ENCODE measurements around the gene PTMS.
"Not testable (repeated sequence)": the region's sequence is repeated elsewhere in the genome, so short reads cannot be mapped to it uniquely, and the experiment has no call there.

Gene PTMS

GRCh38 chr12:6735448-6736191 lies 30.5 kb upstream of the PTMS start:
- WGBS: 56% methylated on average over 8 of the region's 8 CpGs

GRCh38 chr12:6736754-6737153 lies 29.4 kb upstream of the PTMS start:
- no peak overlapping the region for H3K27ac ChIP-seq (ENCODE audit: low read depth, low read length)
- peaks cover 4% of the 10 kb centered on the region; the same call in 1 of the 2 replicates for H3K4me1 ChIP-seq (ENCODE audit: insufficient read depth, low read length)
- WGBS: 96% methylated on average over 4 of the region's 5 CpGs
- H3K36me3 ChIP-seq (ENCODE audit: insufficient read depth, low read length): 0 out of 2 replicates have a peak, but pooled peaks cover 3% of the 10 kb centered on the region
- no peaks in the 10 kb centered on the region for H3K9me3 ChIP-seq (ENCODE audit: insufficient read depth, low read depth, low read length)
- H3K4me3 ChIP-seq (ENCODE audit: low read length): no peak overlapping the region
- no peak overlapping the region for H3K9ac ChIP-seq (ENCODE audit: low read depth, low read length)
- H3K27me3 ChIP-seq (ENCODE audit: insufficient read depth, low read length): no peaks in the 10 kb centered on the region

More at GRCh38 chr12:6735448-6736191, 30.5 kb upstream of the PTMS start:
- H3K4me1 ChIP-seq (ENCODE audit: insufficient read depth, low read length): peaks cover 4% of the 10 kb centered on the region; the same call in 1 of the 2 replicates
- no peaks in the 10 kb centered on the region for H3K27me3 ChIP-seq (ENCODE audit: insufficient read depth, low read length)
- H3K9ac ChIP-seq (ENCODE audit: low read depth, low read length): no peak overlapping the region
- H3K36me3 ChIP-seq (ENCODE audit: insufficient read depth, low read length): peaks cover 12% of the 10 kb centered on the region
- H3K9me3 ChIP-seq (ENCODE audit: insufficient read depth, low read depth, low read length): no peaks in the 10 kb centered on the region
- H3K27ac ChIP-seq (ENCODE audit: low read depth, low read length): peak overlapping the region; percentile 40; the same call in 1 of the 2 replicates
- H3K4me3 ChIP-seq (ENCODE audit: low read length): no peak overlapping the region

GRCh38 chr12:6742080-6742479 lies 24.1 kb upstream of the PTMS start:
- H3K27me3 ChIP-seq (ENCODE audit: insufficient read depth, low read length); H3K9me3 ChIP-seq (ENCODE audit: insufficient read depth, low read depth, low read length); H3K9ac ChIP-seq (ENCODE audit: low read depth, low read length); H3K27ac ChIP-seq (ENCODE audit: low read depth, low read length); H3K4me1 ChIP-seq (ENCODE audit: insufficient read depth, low read length); H3K4me3 ChIP-seq (ENCODE audit: low read length): not testable (repeated sequence)
- H3K36me3 ChIP-seq (ENCODE audit: insufficient read depth, low read length): peaks cover 15% of the 10 kb centered on the region
- 92% methylated on average over 11 of the region's 12 CpGs for WGBS

- H3K36me3 ChIP-seq (ENCODE audit: insufficient read depth, low read length): peaks cover 23% of the 10 kb centered on the region
- no peak overlapping the region for H3K4me3 ChIP-seq (ENCODE audit: low read length)
- WGBS: 93% methylated on average over 3 of the region's 3 CpGs
- H3K27me3 ChIP-seq (ENCODE audit: insufficient read depth, low read length): no peaks in the 10 kb centered on the region
- H3K4me1 ChIP-seq (ENCODE audit: insufficient read depth, low read length): no peaks in the 10 kb centered on the region
- no peaks in the 10 kb centered on the region for H3K9me3 ChIP-seq (ENCODE audit: insufficient read depth, low read depth, low read length)
- no peak overlapping the region for H3K27ac ChIP-seq (ENCODE audit: low read depth, low read length)
- no peak overlapping the region for H3K9ac ChIP-seq (ENCODE audit: low read depth, low read length)
These were observed 23.3 kb upstream of the PTMS start for GRCh38 chr12:6742834-6743233.

GRCh38 chr12:6743300-6743699 lies 22.9 kb upstream of the PTMS start:
- H3K36me3 ChIP-seq (ENCODE audit: insufficient read depth, low read length): peaks cover 27% of the 10 kb centered on the region
- not testable (repeated sequence) for H3K9me3 ChIP-seq (ENCODE audit: insufficient read depth, low read depth, low read length); H3K9ac ChIP-seq (ENCODE audit: low read depth, low read length); H3K4me1 ChIP-seq (ENCODE audit: insufficient read depth, low read length); H3K27ac ChIP-seq (ENCODE audit: low read depth, low read length); H3K27me3 ChIP-seq (ENCODE audit: insufficient read depth, low read length); H3K4me3 ChIP-seq (ENCODE audit: low read length)
- 93% methylated on average over 7 of the region's 7 CpGs for WGBS

GRCh38 chr12:6745741-6746525 lies 20.2 kb upstream of the PTMS start:
- H3K9me3 ChIP-seq (ENCODE audit: insufficient read depth, low read depth, low read length): no peaks in the 10 kb centered on the region
- no peak overlapping the region for H3K27ac ChIP-seq (ENCODE audit: low read depth, low read length)
- 93% methylated on average over 13 of the region's 13 CpGs for WGBS
- no peak overlapping the region for H3K4me3 ChIP-seq (ENCODE audit: low read length)
- H3K9ac ChIP-seq (ENCODE audit: low read depth, low read length): no peak overlapping the region
- no peaks in the 10 kb centered on the region for H3K4me1 ChIP-seq (ENCODE audit: insufficient read depth, low read length)
- H3K27me3 ChIP-seq (ENCODE audit: insufficient read depth, low read length): no peaks in the 10 kb centered on the region
- H3K36me3 ChIP-seq (ENCODE audit: insufficient read depth, low read length): peaks cover 53% of the 10 kb centered on the region

- Histone ChIP-seq H3K27me3 (ENCODE audit: insufficient read depth, low read length) (no peaks in the 10 kb centered on the region), H3K4me1 (ENCODE audit: insufficient read depth, low read length) (no peaks in the 10 kb centered on the region), H3K4me3 (ENCODE audit: low read length) (no peak overlapping the region), H3K9ac (ENCODE audit: low read depth, low read length) (no peak overlapping the region), H3K9me3 (ENCODE audit: insufficient read depth, low read depth, low read length) (no peaks in the 10 kb centered on the region), H3K36me3 (ENCODE audit: insufficient read depth, low read length) (peaks cover 64% of the 10 kb centered on the region), H3K27ac (ENCODE audit: low read depth, low read length) (no peak overlapping the region)
- 93% methylated on average over 4 of the region's 4 CpGs for WGBS
These were observed 18.9 kb upstream of the PTMS start for GRCh38 chr12:6747216-6747615.

- peaks cover 64% of the 10 kb centered on the region for H3K36me3 ChIP-seq (ENCODE audit: insufficient read depth, low read length)
- H3K27me3 ChIP-seq (ENCODE audit: insufficient read depth, low read length): no peaks in the 10 kb centered on the region
- H3K9ac ChIP-seq (ENCODE audit: low read depth, low read length): no peak overlapping the region
- no peak overlapping the region for H3K4me3 ChIP-seq (ENCODE audit: low read length)
- 96% methylated on average over 28 of the region's 28 CpGs for WGBS
- peaks cover under 1% of the 10 kb centered on the region; the same call in 1 of the 2 replicates for H3K4me1 ChIP-seq (ENCODE audit: insufficient read depth, low read length)
- H3K27ac ChIP-seq (ENCODE audit: low read depth, low read length): no peak overlapping the region
- H3K9me3 ChIP-seq (ENCODE audit: insufficient read depth, low read depth, low read length): no peaks in the 10 kb centered on the region
These were observed 17.4 kb upstream of the PTMS start for GRCh38 chr12:6748761-6749160.

- Histone ChIP-seq H3K9me3 (ENCODE audit: insufficient read depth, low read depth, low read length) (no peaks in the 10 kb centered on the region), H3K4me3 (ENCODE audit: low read length) (no peak overlapping the region), H3K9ac (ENCODE audit: low read depth, low read length) (no peak overlapping the region), H3K27ac (ENCODE audit: low read depth, low read length) (no peak overlapping the region), H3K27me3 (ENCODE audit: insufficient read depth, low read length) (no peaks in the 10 kb centered on the region), H3K36me3 (ENCODE audit: insufficient read depth, low read length) (peaks cover 64% of the 10 kb centered on the region), H3K4me1 (ENCODE audit: insufficient read depth, low read length) (peaks cover 7% of the 10 kb centered on the region)
- 99% methylated on average over 4 of the region's 4 CpGs for WGBS
These were observed 15.7 kb upstream of the PTMS start for GRCh38 chr12:6750506-6750905.

GRCh38 chr12:6751767-6752166 lies 14.4 kb upstream of the PTMS start:
- Histone ChIP-seq H3K9ac (ENCODE audit: low read depth, low read length) (0 out of 2 replicates have a peak overlapping the region, but pooled peaks have one; percentile 78), H3K36me3 (ENCODE audit: insufficient read depth, low read length) (peaks cover 52% of the 10 kb centered on the region), H3K27me3 (ENCODE audit: insufficient read depth, low read length) (no peaks in the 10 kb centered on the region), H3K27ac (ENCODE audit: low read depth, low read length) (no peak overlapping the region), H3K4me3 (ENCODE audit: low read length) (peak overlapping the region; percentile 65), H3K9me3 (ENCODE audit: insufficient read depth, low read depth, low read length) (no peaks in the 10 kb centered on the region), H3K4me1 (ENCODE audit: insufficient read depth, low read length) (peaks cover 7% of the 10 kb centered on the region)
- 91% methylated on average over 7 of the region's 7 CpGs for WGBS

GRCh38 chr12:6752167-6752920 lies 13.8 kb upstream of the PTMS start:
- H3K27ac ChIP-seq (ENCODE audit: low read depth, low read length): peak overlapping the region; percentile 90; the same call in 1 of the 2 replicates
- peaks cover 7% of the 10 kb centered on the region for H3K4me1 ChIP-seq (ENCODE audit: insufficient read depth, low read length)
- peak overlapping the region; percentile 65 for H3K4me3 ChIP-seq (ENCODE audit: low read length)
- H3K9me3 ChIP-seq (ENCODE audit: insufficient read depth, low read depth, low read length): no peaks in the 10 kb centered on the region
- no peaks in the 10 kb centered on the region for H3K27me3 ChIP-seq (ENCODE audit: insufficient read depth, low read length)
- 6% methylated on average over 24 of the region's 24 CpGs for WGBS
- peak overlapping the region; percentile 78 for H3K9ac ChIP-seq (ENCODE audit: low read depth, low read length)
- peaks cover 46% of the 10 kb centered on the region for H3K36me3 ChIP-seq (ENCODE audit: insufficient read depth, low read length)
